GM12878 (cell line): Measurements from ENCODE around the gene PAX3. TPM values are rescaled to one million over a fixed set of nuclear protein-coding genes. Genes with fewer than 3 reads are reported as not detected.

Experiments used
- ATAC-seq: fragments of 200-7000 bp; cut with Tn5 transposase; 3 replicates; pipeline ENCODE4 v1.9.1; 2020; ENCODE audit warnings: mild to moderate bottlenecking, moderate library complexity
- BruUV-seq: library from RNA; stranded (reverse); fragments of 400-500 nt; replicated peaks from 2 replicates; lab custom pipeline; 2021; lab: Mats Ljungman, UMichigan
- CTCF ChIA-PET: fragments of 300-600 bp; sonication (Branson Sonifier 250); formaldehyde crosslinking; extraction: SDS; loops from one replicate; lab custom pipeline; 2021; ENCODE audit warnings: inconsistent platforms; lab: Yijun Ruan, JAX
- POLR2A ChIA-PET: fragments of 350-600 bp; formaldehyde crosslinking; extraction: SDS; loops from one replicate; lab custom pipeline; 2021; ENCODE audit warnings: inconsistent platforms; lab: Charles Lee
- RAD21 ChIA-PET: fragments of 300-600 bp; sonication (Branson Sonifier 250); formaldehyde crosslinking; loops from one replicate; lab custom pipeline; 2023; ENCODE audit warnings: antibody characterized with exemption; ENCODE audit not compliant: unreplicated experiment; lab: Charles Lee
- SMC1A ChIA-PET: fragments of 300-600 bp; sonication (Branson Sonifier 250); formaldehyde crosslinking; loops from one replicate; lab custom pipeline; 2023; ENCODE audit not compliant: unreplicated experiment, uncharacterized antibody; lab: Charles Lee
- DNase-seq: peaks from one replicate; pipeline ENCODE4 v3.0.0-alpha.2; 2011; ENCODE audit warnings: low read depth, low spot score
- FAIRE-seq: peaks from 3 replicates; lab custom pipeline; 2011; peaks lifted over from hg19 to GRCh38; lab: Jason Lieb, UNC
- H2AFZ ChIP-seq: 2 replicates; pipeline ENCODE4 v1.6.0; 2011; ENCODE audit warnings: low read depth, low read length, control low read depth; ENCODE audit not compliant: control insufficient read depth
- H3K27ac ChIP-seq: 2 replicates; pipeline ENCODE4 v1.5.1; 2011; ENCODE audit warnings: control low read depth; ENCODE audit not compliant: control insufficient read depth, insufficient read depth
- H3K27me3 ChIP-seq, 2 experiments: replicated peaks in 1 of 2; 2 replicates each; pipeline versions ENCODE4 v1.6.0 to v1.6.1; 2011; ENCODE audit warnings: low read length in 1 of 2; ENCODE audit not compliant: control insufficient read depth in 2 of 2, insufficient read depth in 2 of 2
- H3K36me3 ChIP-seq, 2 experiments: 2 replicates each; pipeline ENCODE4 v1.5.1; 2011; ENCODE audit warnings: low read length in 1 of 2; ENCODE audit not compliant: control insufficient read depth in 2 of 2, insufficient read depth in 2 of 2
- H3K4me1 ChIP-seq: 2 replicates; pipeline ENCODE4 v1.6.1; 2011; ENCODE audit warnings: mild to moderate bottlenecking, low read length, moderate library complexity, mixed read lengths; ENCODE audit not compliant: control insufficient read depth, insufficient read depth
- H3K4me2 ChIP-seq: 2 replicates; pipeline ENCODE4 v1.6.0; 2011; ENCODE audit warnings: control low read depth; ENCODE audit not compliant: control insufficient read depth, insufficient read depth
- H3K4me3 ChIP-seq: fragments of 200-600 bp; sonication (generic); 2 replicates; pipeline ENCODE4 v1.5.1; 2016
- H3K79me2 ChIP-seq: 2 replicates; pipeline ENCODE4 v1.6.0; 2011; ENCODE audit warnings: low read length; ENCODE audit not compliant: control insufficient read depth, insufficient read depth
- H3K9ac ChIP-seq: 2 replicates; pipeline ENCODE4 v1.8.0; 2011; ENCODE audit warnings: low read length, control low read depth, mixed read lengths; ENCODE audit not compliant: control insufficient read depth, insufficient read depth
- H3K9me3 ChIP-seq: replicated peaks from 3 replicates; pipeline ENCODE4 v1.5.1; 2011; ENCODE audit warnings: mild to moderate bottlenecking, low read length; ENCODE audit not compliant: control insufficient read depth, insufficient read depth
- H4K20me1 ChIP-seq: 2 replicates; pipeline ENCODE4 v1.6.0; 2011; ENCODE audit not compliant: control insufficient read depth, insufficient read depth
- ASH2L ChIP-seq: fragments of 300-600, 200-600 bp; sonication (generic); IDR thresholded peaks from 2 replicates; pipeline ENCODE4 v1.6.1; 2017; ENCODE audit warnings: low read depth, mild to moderate bottlenecking, borderline replicate concordance
- CEBPB ChIP-seq, 2 experiments: fragments of 150-350 bp in 1 of 2; IDR thresholded peaks; 2 replicates each; pipeline ENCODE4 v1.6.1; 2012 to 2014; ENCODE audit warnings: low read depth in 2 of 2, low read length in 2 of 2, borderline replicate concordance in 1 of 2, inconsistent platforms in 1 of 2
- EGR1 ChIP-seq, 2 experiments: IDR thresholded peaks; 1 replicate in 1 of 2; 2 replicates in 1 of 2; pipeline ENCODE4 v1.6.1; 2011 to 2012; ENCODE audit warnings: low read depth in 2 of 2, low read length in 2 of 2, borderline replicate concordance in 1 of 2, mild to moderate bottlenecking in 1 of 2, moderate library complexity in 1 of 2
- HDGF ChIP-seq: fragments of 450-650 bp; IDR thresholded peaks from 2 replicates; pipeline ENCODE4 v1.6.1; 2016; ENCODE audit warnings: antibody characterized with exemption
- IRF5 ChIP-seq: fragments of 450-650 bp; IDR thresholded peaks from 2 replicates; pipeline ENCODE4 v1.6.1; 2017; ENCODE audit warnings: borderline replicate concordance
- JUNB ChIP-seq: IDR thresholded peaks from 2 replicates; pipeline ENCODE4 v1.6.1; 2016; ENCODE audit warnings: antibody characterized with exemption, mild to moderate bottlenecking
- MAX ChIP-seq: IDR thresholded peaks from 2 replicates; pipeline ENCODE4 v1.6.1; 2012; ENCODE audit warnings: low read depth, low read length, improper control_type of control experiment
- MXI1 ChIP-seq: fragments of 150-350 bp; IDR thresholded peaks from 2 replicates; pipeline ENCODE4 v1.6.1; 2011; ENCODE audit warnings: low read depth, mild to moderate bottlenecking, inconsistent platforms, low read length, improper control_type of control experiment
- MYC ChIP-seq: IDR thresholded peaks from 2 replicates; pipeline ENCODE4 v1.6.1; 2011; ENCODE audit warnings: mild to moderate bottlenecking, low read length, moderate library complexity, inconsistent platforms; ENCODE audit not compliant: insufficient read depth, insufficient replicate concordance, insufficient read length, severe bottlenecking
- RAD51 ChIP-seq: fragments of 450-650 bp; IDR thresholded peaks from 2 replicates; pipeline ENCODE4 v1.6.1; 2016; ENCODE audit warnings: moderate library complexity, mild to moderate bottlenecking, inconsistent platforms
- RB1 ChIP-seq: fragments of 450-650 bp; formaldehyde crosslinking; IDR thresholded peaks from 2 replicates; pipeline ENCODE4 v1.6.1; 2017; ENCODE audit warnings: mild to moderate bottlenecking, borderline replicate concordance
- RBBP5 ChIP-seq: fragments of 200-600 bp; sonication (generic); conservative IDR thresholded peaks from 2 replicates; pipeline ENCODE4 v1.6.1; 2016
- TCF12 ChIP-seq: IDR thresholded peaks from 2 replicates; pipeline ENCODE4 v1.6.1; 2011; ENCODE audit warnings: low read depth, mild to moderate bottlenecking, low read length
- ZBTB40 ChIP-seq: fragments of 450-650 bp; IDR thresholded peaks from 2 replicates; pipeline ENCODE4 v1.6.1; 2016; ENCODE audit warnings: mild to moderate bottlenecking, moderate library complexity, borderline replicate concordance
- WGBS: methylation state at CpG from one replicate; pipeline ENCODE4 v1.1.6; 2016; ENCODE audit warnings: low lambda C conversion rate; ENCODE audit not compliant: insufficient replicate concordance, insufficient coverage; ENCODE audit errors: missing lambda C conversion rate; 5-methylcytosine and 5-hydroxymethylcytosine counted together
- in situ Hi-C: fragments of 300-500 bp; cut with MboI; formaldehyde crosslinking; loops from 9 replicates; pipeline ENCODE4 v1.14.3; 2018; ENCODE audit warnings: mixed read lengths
- intact Hi-C: fragments of 100-400 bp; cut with micrococcal nuclease; formaldehyde crosslinking; loops from one replicate; pipeline ENCODE4 v1.14.2; 2022; ENCODE audit not compliant: unreplicated experiment
- polyA plus RNA-seq, 11 experiments: library from polyadenylated mRNA; depleted of rRNA in 4 of 11; unstranded in 6 of 11; stranded (reverse) in 5 of 11; fragments of >200 nt; fragmentation: Nextera tagmentation in 4 of 11; fragmentation: Illumina TruSeq in 1 of 11; extraction: Ambion mirVana in 4 of 11; extraction: Trizol in 1 of 11; gene quantifications; 1 replicate in 1 of 11; 2 replicates in 10 of 11; pipeline versions ENCODE4 v1.2.1 to v1.2.3, GENCODE V29; 2011 to 2016; ENCODE audit warnings: inconsistent platforms in 2 of 11, missing spikeins in 2 of 11, low read depth in 1 of 11
- total RNA-seq, 4 experiments: library from RNA; depleted of rRNA in 3 of 4; stranded (reverse); fragments of >200 nt in 3 of 4; fragmentation: Illumina TruSeq in 1 of 4; extraction: Trizol in 1 of 4; gene quantifications; 2 replicates each; pipeline versions ENCODE4 v1.2.1 to v1.2.3, GENCODE V29; 2013 to 2021
- TF ChIP-seq, protein P1 (sequence below): IDR thresholded peaks from 2 replicates; pipeline ENCODE4 v1.6.1; 2012; ENCODE audit warnings: low read depth, low read length, improper control_type of control experiment

Gene PAX3
- total and polyA plus RNA-seq, 10 of the 15 experiments (the other 5 are each of a cell fraction or from before 2014, with no cell fraction given): not detected

DNA sequence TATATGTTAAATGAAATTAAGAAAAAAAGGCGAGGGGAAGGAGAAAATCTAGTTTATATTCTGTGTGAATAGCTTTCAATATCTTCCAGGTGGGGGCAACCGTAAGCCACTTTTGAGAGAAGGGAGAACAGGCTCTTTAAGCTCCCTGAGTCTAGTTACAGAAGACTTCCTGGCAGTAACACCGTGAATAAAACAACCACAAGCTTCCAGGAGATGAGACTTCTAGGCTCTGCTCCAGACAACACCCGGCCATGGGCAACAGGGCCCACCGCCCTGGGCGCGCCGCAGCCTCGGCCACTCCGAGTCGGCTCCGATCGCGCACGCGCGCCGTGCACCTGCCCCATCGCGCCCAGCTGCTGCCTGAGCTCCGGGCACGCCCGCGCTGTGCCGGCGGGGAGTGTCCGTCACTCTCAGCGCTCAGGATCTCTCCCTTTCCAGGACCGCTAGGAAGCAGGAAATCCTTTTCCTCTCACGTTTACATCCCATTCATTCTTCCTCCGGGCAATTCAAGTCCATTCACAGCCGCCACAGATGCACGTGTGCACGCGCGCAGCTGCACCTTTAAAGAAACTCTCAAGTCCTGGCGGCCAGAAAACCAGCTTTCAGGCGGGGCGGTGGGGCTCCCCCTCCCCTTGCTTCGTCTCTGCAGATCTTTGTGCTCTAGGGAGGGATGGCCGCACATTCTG is 19.4 kb upstream of the PAX3 start:
- in situ Hi-C loops: loop anchor here (25.0 kb wide), 1 partner anchor 594 kb away; no protein-coding TSS in a partner anchor
- TF ChIP-seq RAD51 (no peak), MYC (no peak), ASH2L (0 out of 2 replicates have a peak, but pooled peaks have one; percentile 60), ZBTB40 (no peak), MXI1 (peak; percentile 87), MAX (0 out of 2 replicates have a peak, but pooled peaks have one; percentile 41), IRF5 (no peak), RB1 (peak; percentile 67; the same call in 1 of the 2 replicates), JUNB (no peak), EGR1 (IDR thresholded peaks at IDR 0.05; ENCODE audit: borderline replicate concordance in 1 of 2, low read depth in 2 of 2, low read length in 2 of 2) (no peak), HDGF (0 out of 2 replicates have a peak, but pooled peaks have one; percentile 48), CEBPB (IDR thresholded peaks at IDR 0.05; ENCODE audit: borderline replicate concordance in 1 of 2, low read depth in 2 of 2, low read length in 2 of 2) (no peak), RBBP5 (no peak), TCF12 (peak; percentile 88)
- TF ChIP-seq, protein P1, sequence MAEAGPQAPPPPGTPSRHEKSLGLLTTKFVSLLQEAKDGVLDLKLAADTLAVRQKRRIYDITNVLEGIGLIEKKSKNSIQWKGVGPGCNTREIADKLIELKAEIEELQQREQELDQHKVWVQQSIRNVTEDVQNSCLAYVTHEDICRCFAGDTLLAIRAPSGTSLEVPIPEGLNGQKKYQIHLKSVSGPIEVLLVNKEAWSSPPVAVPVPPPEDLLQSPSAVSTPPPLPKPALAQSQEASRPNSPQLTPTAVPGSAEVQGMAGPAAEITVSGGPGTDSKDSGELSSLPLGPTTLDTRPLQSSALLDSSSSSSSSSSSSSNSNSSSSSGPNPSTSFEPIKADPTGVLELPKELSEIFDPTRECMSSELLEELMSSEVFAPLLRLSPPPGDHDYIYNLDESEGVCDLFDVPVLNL: no peak

More for the DNA sequence above, 19.4 kb upstream of the PAX3 start:
- no peak for DNase-seq
- H3K9ac ChIP-seq: peak overlapping the region; percentile 48; the same call in 1 of the 2 replicates
- intact Hi-C loops: loop anchor here (1.0 to 2.0 kb wide), 6 partner anchors 105 to 295 kb away; no protein-coding TSS in a partner anchor
- H3K27me3 ChIP-seq: peaks cover 0 to 2% of the 10 kb centered on the region in 2 experiments; a peak in 2 of 4 replicates
- H3K4me1 ChIP-seq: no peaks in the 10 kb centered on the region
- peak overlapping the region; percentile 99 for H3K4me2 ChIP-seq
- H3K4me3 ChIP-seq: peak overlapping the region; percentile 74
- no peaks in the 10 kb centered on the region for H3K36me3 ChIP-seq
- CTCF ChIA-PET: interaction anchor here (0.7 to 7.1 kb wide), 62 partner anchors 8 to 629 kb away, joined by 3 to 164 read pairs (median 6); partner anchors contain the start of gene FARSB
- no peaks in the 10 kb centered on the region for H4K20me1 ChIP-seq
- no peak overlapping the region for H3K27ac ChIP-seq
- H3K9me3 ChIP-seq: no peaks in the 10 kb centered on the region
- POLR2A ChIA-PET: interaction anchor here (0.8 to 1.7 kb wide), 7 partner anchors 108 to 296 kb away, joined by 3 to 5 read pairs (median 4); no protein-coding TSS in a partner anchor
- ATAC-seq: peak; percentile 82
- peak overlapping the region; percentile 96 for H2AFZ ChIP-seq
- FAIRE-seq: peak; percentile 65
- WGBS: under 1% methylated on average over 41 of the region's 41 CpGs
- H3K79me2 ChIP-seq: no peaks in the 10 kb centered on the region
- RAD21 ChIA-PET: interaction anchor here (0.5 to 5.9 kb wide), 62 partner anchors 8 to 594 kb away, joined by 3 to 119 read pairs (median 4); partner anchors contain the start of gene SGPP2
- SMC1A ChIA-PET: interaction anchor here (0.6 to 6.1 kb wide), 48 partner anchors 12 to 413 kb away, joined by 3 to 116 read pairs (median 5); no protein-coding TSS in a partner anchor
- BruUV-seq: no TSS peak
